GM12801 (cell line): ENCODE measurements around the gene NFATC1.

ENCODE experiments used
- CTCF ChIP-seq: IDR thresholded peaks from one replicate; pipeline ENCODE4 v1.5.1; 2011; ENCODE audit warnings: control low read depth; ENCODE audit not compliant: insufficient read length; ENCODE audit errors: extremely low read depth

The NFATC1 gene

GRCh38 chr18:79515331-79515730 is 119.6 kb downstream of the NFATC1 start:
- no peak for TF ChIP-seq CTCF

DNA sequence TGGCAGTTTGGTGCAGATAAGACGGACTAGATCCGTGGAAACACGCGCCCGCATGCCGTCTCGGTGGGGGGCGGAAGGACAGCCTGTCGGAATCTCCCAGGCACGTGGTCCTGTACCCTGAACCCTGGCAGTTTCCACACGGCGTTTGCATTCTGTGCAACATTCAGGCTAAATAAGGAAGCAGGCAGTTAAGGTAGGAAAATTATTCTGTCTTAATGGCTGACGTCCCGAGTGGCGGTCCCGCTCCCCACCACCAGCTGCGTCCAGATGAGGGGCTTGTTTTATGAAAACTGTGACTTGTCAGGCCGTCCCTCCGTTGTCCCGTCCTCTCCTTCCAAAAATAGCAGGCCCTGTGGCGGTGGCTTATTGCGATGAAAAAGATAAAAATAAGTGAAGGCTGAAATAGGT is 120.2 kb downstream of the NFATC1 start:
- TF ChIP-seq CTCF = no peak

GRCh38 chr18:79516441-79516931 is 120.8 kb downstream of the NFATC1 start:
- TF ChIP-seq CTCF = no peak

DNA sequence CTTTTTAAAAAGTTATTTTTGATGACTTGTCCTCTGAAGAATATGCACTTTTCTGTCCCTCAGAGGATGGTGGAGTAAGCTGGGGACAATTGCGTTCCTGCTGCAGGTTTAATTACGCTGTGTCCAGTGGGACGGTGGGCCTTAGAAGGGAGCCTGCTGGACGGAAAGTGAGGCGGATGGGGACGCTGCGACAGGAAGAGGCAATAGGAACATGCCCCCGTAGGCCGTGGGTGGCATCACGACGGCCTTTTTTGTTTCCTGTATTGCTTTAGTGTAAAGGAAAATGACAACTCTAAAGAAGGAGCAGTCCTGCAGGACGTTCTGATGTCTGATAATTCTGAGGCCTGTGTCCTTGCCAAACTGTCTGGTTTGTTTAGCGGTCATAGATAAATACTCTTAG is 121.6 kb downstream of the NFATC1 start:
- TF ChIP-seq CTCF = no peak

GRCh38 chr18:79518028-79518682 is 122.4 kb downstream of the NFATC1 start:
- TF ChIP-seq CTCF = no peak

GRCh38 chr18:79518683-79519128 is 123.0 kb downstream of the NFATC1 start:
- TF ChIP-seq CTCF = no peak

DNA sequence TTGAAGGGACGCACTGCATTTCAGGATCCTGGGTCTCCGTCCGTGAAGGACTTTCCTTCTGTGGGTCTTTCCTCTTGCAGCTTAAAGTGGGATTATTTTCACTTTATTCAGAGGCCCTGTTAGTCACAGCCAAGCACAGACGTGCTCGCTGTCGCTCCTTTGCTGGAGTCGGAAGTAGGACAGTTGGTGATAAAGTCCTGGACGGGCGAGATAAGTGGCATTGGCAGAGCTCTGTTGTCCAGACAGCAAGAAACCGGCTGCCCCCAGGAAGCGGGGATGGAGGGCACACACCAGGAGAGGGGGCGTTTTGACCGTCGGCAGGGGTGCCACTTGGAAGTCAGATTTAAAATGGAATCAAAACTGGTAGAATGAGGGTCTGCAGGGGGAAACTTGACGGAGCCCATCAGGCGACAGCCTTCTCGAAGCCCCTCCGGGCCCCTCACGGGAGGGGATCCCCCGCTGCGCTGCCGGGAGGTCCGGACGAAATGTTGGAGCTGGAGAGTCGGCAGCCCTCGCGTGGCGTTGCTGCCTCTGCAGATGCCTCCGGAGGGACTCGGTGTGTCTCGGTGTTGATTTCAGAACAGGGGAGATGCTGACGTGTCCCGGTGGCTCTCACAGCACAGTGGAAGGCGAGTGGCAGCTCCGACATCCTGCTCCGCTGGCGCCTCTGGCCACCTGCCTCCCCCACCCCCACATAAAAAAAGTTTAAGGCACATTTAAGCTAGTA is 124.2 kb downstream of the NFATC1 start:
- TF ChIP-seq CTCF = no peak
